H1 (cell line): ENCODE measurements around the gene GPR34. TPM values are rescaled to one million over a fixed set of nuclear protein-coding genes. Genes with fewer than 3 reads are reported as not detected.

Experiments
- BACH1 ChIP-seq: IDR thresholded peaks from 2 replicates; pipeline ENCODE4 v1.6.1; 2012; ENCODE audit warnings: low read length, improper control_type of control experiment
- CBX5 ChIP-seq: fragments of 300-800, 300-1000 bp; sonication (generic); IDR thresholded peaks from 2 replicates; pipeline ENCODE4 v1.7.1; 2016; ENCODE audit warnings: antibody characterized with exemption, low read length, low read depth
- CHD2 ChIP-seq: IDR thresholded peaks from 2 replicates; pipeline ENCODE4 v1.6.1; 2012; ENCODE audit warnings: low read length, improper control_type of control experiment
- JUN ChIP-seq: IDR thresholded peaks from 2 replicates; pipeline ENCODE4 v1.6.1; 2011; ENCODE audit warnings: low read depth, mild to moderate bottlenecking, improper control_type of control experiment, low read length
- NANOG ChIP-seq: IDR thresholded peaks from 2 replicates; pipeline ENCODE4 v1.6.1; 2011; ENCODE audit warnings: low read length, low read depth, mild to moderate bottlenecking, inconsistent platforms; ENCODE audit not compliant: insufficient read depth, poor library complexity, severe bottlenecking
- PHF8 ChIP-seq: fragments of 200-600 bp; sonication (generic); conservative IDR thresholded peaks from 2 replicates; pipeline ENCODE4 v1.7.1; 2012; ENCODE audit warnings: low read depth, mild to moderate bottlenecking, inconsistent platforms, low read length, moderate library complexity
- POLR2AphosphoS5 ChIP-seq: IDR thresholded peaks from 2 replicates; pipeline ENCODE4 v1.6.1; 2011; ENCODE audit warnings: low read depth, low read length
- RFX5 ChIP-seq: IDR thresholded peaks from 2 replicates; pipeline ENCODE4 v1.6.1; 2011; ENCODE audit warnings: low read depth, low read length, improper control_type of control experiment, borderline replicate concordance
- SP1 ChIP-seq: IDR thresholded peaks from 2 replicates; pipeline ENCODE4 v1.6.1; 2011; ENCODE audit warnings: low read depth, low read length
- TAF7 ChIP-seq: optimal IDR thresholded peaks from 2 replicates; pipeline ENCODE3; 2011; ENCODE audit warnings: low read depth, mild to moderate bottlenecking, inconsistent platforms, low read length, moderate library complexity, borderline replicate concordance
- TBP ChIP-seq: IDR thresholded peaks from 2 replicates; pipeline ENCODE4 v1.6.1; 2011; ENCODE audit warnings: low read depth, low read length, improper control_type of control experiment
- polyA plus RNA-seq, 7 experiments: library from polyadenylated mRNA; depleted of rRNA in 3 of 7; stranded (reverse) in 5 of 7; unstranded in 2 of 7; fragments of >200 nt in 5 of 7; fragments of 200-250 nt in 2 of 7; gene quantifications; 1 replicate in 5 of 7; 2 replicates in 1 of 7; 4 replicates in 1 of 7; pipeline versions ENCODE4 v1.2.1 to v1.2.3, GENCODE V29; 2011 to 2013; ENCODE audit warnings: missing spikeins in 2 of 7, mixed read lengths in 2 of 7
- total RNA-seq: library from RNA; stranded (reverse); fragmentation: NEBNext Ultra II Directional; extraction: Animal tissue kit (Norgen Biotek cat#: 25700); gene quantifications from 2 replicates; pipeline ENCODE4 v1.2.1, GENCODE V29; 2021
- TF ChIP-seq, protein P1 (sequence below): fragments of 300-600 bp; sonication (generic); IDR thresholded peaks from 2 replicates; pipeline ENCODE4 v1.7.1; 2012; ENCODE audit warnings: low read length, moderate library complexity, mild to moderate bottlenecking, inconsistent platforms; ENCODE audit not compliant: insufficient replicate concordance

Gene GPR34
- total and polyA plus RNA-seq, 2 of the 8 experiments (the other 6 are each of a cell fraction or from before 2014, with no cell fraction given): not detected

DNA sequence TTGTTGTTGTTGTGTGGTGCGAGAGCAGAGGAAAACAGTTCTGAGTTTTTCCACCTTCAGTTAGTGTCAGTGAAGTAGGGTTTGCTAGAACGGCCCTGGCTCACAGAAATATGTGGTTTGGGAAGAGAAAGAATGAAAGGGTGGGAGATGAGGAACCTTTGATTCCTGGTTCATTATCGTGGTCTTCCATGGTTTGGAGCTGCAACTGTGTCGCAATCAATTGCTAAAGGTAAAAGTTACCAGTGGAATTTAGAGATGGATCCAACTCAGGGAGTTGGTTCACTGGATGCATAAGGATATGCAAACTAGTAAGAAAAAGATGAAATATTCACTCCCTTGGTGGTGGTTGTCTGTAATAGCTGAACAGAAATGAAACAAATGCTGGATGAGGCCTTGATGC is 35.6 kb upstream of the GPR34 start (continued):
- TF ChIP-seq, protein P1, sequence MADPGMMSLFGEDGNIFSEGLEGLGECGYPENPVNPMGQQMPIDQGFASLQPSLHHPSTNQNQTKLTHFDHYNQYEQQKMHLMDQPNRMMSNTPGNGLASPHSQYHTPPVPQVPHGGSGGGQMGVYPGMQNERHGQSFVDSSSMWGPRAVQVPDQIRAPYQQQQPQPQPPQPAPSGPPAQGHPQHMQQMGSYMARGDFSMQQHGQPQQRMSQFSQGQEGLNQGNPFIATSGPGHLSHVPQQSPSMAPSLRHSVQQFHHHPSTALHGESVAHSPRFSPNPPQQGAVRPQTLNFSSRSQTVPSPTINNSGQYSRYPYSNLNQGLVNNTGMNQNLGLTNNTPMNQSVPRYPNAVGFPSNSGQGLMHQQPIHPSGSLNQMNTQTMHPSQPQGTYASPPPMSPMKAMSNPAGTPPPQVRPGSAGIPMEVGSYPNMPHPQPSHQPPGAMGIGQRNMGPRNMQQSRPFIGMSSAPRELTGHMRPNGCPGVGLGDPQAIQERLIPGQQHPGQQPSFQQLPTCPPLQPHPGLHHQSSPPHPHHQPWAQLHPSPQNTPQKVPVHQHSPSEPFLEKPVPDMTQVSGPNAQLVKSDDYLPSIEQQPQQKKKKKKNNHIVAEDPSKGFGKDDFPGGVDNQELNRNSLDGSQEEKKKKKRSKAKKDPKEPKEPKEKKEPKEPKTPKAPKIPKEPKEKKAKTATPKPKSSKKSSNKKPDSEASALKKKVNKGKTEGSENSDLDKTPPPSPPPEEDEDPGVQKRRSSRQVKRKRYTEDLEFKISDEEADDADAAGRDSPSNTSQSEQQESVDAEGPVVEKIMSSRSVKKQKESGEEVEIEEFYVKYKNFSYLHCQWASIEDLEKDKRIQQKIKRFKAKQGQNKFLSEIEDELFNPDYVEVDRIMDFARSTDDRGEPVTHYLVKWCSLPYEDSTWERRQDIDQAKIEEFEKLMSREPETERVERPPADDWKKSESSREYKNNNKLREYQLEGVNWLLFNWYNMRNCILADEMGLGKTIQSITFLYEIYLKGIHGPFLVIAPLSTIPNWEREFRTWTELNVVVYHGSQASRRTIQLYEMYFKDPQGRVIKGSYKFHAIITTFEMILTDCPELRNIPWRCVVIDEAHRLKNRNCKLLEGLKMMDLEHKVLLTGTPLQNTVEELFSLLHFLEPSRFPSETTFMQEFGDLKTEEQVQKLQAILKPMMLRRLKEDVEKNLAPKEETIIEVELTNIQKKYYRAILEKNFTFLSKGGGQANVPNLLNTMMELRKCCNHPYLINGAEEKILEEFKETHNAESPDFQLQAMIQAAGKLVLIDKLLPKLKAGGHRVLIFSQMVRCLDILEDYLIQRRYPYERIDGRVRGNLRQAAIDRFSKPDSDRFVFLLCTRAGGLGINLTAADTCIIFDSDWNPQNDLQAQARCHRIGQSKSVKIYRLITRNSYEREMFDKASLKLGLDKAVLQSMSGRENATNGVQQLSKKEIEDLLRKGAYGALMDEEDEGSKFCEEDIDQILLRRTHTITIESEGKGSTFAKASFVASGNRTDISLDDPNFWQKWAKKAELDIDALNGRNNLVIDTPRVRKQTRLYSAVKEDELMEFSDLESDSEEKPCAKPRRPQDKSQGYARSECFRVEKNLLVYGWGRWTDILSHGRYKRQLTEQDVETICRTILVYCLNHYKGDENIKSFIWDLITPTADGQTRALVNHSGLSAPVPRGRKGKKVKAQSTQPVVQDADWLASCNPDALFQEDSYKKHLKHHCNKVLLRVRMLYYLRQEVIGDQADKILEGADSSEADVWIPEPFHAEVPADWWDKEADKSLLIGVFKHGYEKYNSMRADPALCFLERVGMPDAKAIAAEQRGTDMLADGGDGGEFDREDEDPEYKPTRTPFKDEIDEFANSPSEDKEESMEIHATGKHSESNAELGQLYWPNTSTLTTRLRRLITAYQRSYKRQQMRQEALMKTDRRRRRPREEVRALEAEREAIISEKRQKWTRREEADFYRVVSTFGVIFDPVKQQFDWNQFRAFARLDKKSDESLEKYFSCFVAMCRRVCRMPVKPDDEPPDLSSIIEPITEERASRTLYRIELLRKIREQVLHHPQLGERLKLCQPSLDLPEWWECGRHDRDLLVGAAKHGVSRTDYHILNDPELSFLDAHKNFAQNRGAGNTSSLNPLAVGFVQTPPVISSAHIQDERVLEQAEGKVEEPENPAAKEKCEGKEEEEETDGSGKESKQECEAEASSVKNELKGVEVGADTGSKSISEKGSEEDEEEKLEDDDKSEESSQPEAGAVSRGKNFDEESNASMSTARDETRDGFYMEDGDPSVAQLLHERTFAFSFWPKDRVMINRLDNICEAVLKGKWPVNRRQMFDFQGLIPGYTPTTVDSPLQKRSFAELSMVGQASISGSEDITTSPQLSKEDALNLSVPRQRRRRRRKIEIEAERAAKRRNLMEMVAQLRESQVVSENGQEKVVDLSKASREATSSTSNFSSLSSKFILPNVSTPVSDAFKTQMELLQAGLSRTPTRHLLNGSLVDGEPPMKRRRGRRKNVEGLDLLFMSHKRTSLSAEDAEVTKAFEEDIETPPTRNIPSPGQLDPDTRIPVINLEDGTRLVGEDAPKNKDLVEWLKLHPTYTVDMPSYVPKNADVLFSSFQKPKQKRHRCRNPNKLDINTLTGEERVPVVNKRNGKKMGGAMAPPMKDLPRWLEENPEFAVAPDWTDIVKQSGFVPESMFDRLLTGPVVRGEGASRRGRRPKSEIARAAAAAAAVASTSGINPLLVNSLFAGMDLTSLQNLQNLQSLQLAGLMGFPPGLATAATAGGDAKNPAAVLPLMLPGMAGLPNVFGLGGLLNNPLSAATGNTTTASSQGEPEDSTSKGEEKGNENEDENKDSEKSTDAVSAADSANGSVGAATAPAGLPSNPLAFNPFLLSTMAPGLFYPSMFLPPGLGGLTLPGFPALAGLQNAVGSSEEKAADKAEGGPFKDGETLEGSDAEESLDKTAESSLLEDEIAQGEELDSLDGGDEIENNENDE: no peak
- TF ChIP-seq TAF7: no peak
- no peak for TF ChIP-seq SP1
- no peak for TF ChIP-seq POLR2AphosphoS5
- no peak for TF ChIP-seq JUN
- TF ChIP-seq BACH1: no peak
- TF ChIP-seq RFX5: no peak
- TF ChIP-seq CHD2: no peak
- TF ChIP-seq NANOG: no peak
- TF ChIP-seq CBX5: no peak
- no peak for TF ChIP-seq TBP
- no peak for TF ChIP-seq PHF8
